Measurements from ENCODE around the gene LANCL2. TPM values are rescaled to one million over a fixed set of nuclear protein-coding genes. Genes with fewer than 3 reads are reported as not detected.

Gene LANCL2
- total RNA-seq, 1 experiment from 2014 or later: 10.0 TPM

DNA sequence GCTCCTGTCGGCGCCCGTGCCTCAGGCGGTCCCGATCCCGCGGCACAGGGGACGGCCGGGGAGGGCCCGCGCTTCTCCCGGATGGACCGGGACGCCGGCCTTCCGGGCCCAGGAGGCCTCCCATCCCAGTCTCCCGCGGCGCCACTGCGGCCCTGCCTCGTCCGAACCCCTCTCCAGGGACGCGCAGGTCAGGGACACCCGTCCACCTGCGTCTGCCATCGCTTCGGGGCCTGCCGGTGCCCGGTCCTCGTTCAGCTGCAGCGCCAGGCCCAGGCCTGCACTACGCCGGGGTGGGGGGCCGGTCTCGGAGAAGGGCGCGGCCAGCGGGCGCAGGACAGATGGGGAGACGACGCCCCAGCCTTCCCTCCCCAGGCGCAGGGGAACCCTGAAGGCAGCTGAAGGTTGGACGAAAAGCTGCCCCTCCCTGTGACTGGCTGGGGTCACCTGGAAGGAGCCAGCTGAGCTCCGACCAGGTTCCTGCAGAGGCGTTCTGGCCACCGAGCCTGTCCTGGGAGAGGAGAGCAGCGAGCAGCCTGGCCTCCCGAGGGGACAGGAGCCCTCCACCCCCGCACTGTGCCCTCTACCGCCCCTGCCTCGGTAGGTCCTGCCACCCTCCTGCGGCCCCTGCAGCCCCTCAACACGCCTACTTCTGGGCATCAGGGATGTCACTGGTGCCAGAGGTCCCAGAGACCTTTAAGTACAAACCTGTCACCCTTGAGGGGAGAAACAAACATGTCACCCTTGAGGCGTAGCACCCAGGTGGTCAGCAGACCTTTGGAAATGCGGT lies 84.3 kb downstream of the LANCL2 start:
- no TSS peak for BruUV-seq (replicated peaks)
- intact Hi-C loops (cut with micrococcal nuclease): no loop called here
- ATAC-seq: no peak
- Histone ChIP-seq H3K9me2 (ENCODE audit: insufficient read depth) (no peaks in the 10 kb centered on the region), H3K79me2 (ENCODE audit: insufficient read depth, low read length) (no peaks in the 10 kb centered on the region), H4K20me1 (ENCODE audit: insufficient read depth) (no peaks in the 10 kb centered on the region), H3K27me3 (ENCODE audit: insufficient read depth, low read length) (no peaks in the 10 kb centered on the region), H3K4me3 (replicated peaks in 1 of 2; ENCODE audit: low read depth in 1 of 2, low read length in 2 of 2) (no peak overlapping the region), H3K4me2 (ENCODE audit: low read length) (no peak overlapping the region), H3K4me1 (ENCODE audit: control insufficient read depth in 1 of 2, insufficient read depth in 2 of 2, low read length in 2 of 2) (no peaks in the 10 kb centered on the region), H3K9me3 (ENCODE audit: control insufficient read depth in 1 of 2, insufficient read depth in 1 of 2, low read depth in 1 of 2, low read length in 2 of 2) (no peaks in the 10 kb centered on the region), H2AFZ (ENCODE audit: low read depth, low read length, poor library complexity, severe bottlenecking) (no peak overlapping the region), H3K9ac (ENCODE audit: low read length) (no peak overlapping the region), H3K27ac (ENCODE audit: low read depth, low read length) (no peak overlapping the region), H3K36me3 (ENCODE audit: control insufficient read depth in 1 of 2, insufficient read depth in 2 of 2, low read length in 2 of 2) (no peaks in the 10 kb centered on the region)
- ChIA-PET POLR2A (no interaction called here), RAD21 (ENCODE audit: low non-redundant PET in 1 of 2, low total read pairs in 2 of 2, uncharacterized antibody in 2 of 2, unreplicated experiment in 2 of 2) (no interaction called here), CTCF (no interaction called here)
- no peak for DNase-seq (ENCODE audit: low read depth, low spot score)
- TF ChIP-seq FOSL1 (IDR thresholded peaks at IDR 0.05; ENCODE audit: low read depth) (no peak), CEBPB (IDR thresholded peaks at IDR 0.05; ENCODE audit: low read depth) (no peak), TCF7L2 (IDR thresholded peaks at IDR 0.05; ENCODE audit: borderline replicate concordance, extremely low read depth, insufficient read depth, insufficient read length) (no peak), CBX3 (IDR thresholded peaks at IDR 0.05; ENCODE audit: low read depth) (no peak), ELF1 (IDR thresholded peaks at IDR 0.05; ENCODE audit: borderline replicate concordance, low read depth) (no peak), SRF (IDR thresholded peaks at IDR 0.05; ENCODE audit: low read depth) (no peak)
- TF ChIP-seq, protein P1, sequence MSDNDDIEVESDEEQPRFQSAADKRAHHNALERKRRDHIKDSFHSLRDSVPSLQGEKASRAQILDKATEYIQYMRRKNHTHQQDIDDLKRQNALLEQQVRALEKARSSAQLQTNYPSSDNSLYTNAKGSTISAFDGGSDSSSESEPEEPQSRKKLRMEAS (IDR thresholded peaks at IDR 0.05): no peak
- TF ChIP-seq, protein P2, sequence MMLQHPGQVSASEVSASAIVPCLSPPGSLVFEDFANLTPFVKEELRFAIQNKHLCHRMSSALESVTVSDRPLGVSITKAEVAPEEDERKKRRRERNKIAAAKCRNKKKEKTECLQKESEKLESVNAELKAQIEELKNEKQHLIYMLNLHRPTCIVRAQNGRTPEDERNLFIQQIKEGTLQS (IDR thresholded peaks at IDR 0.05): no peak
- TF ChIP-seq, protein P3, sequence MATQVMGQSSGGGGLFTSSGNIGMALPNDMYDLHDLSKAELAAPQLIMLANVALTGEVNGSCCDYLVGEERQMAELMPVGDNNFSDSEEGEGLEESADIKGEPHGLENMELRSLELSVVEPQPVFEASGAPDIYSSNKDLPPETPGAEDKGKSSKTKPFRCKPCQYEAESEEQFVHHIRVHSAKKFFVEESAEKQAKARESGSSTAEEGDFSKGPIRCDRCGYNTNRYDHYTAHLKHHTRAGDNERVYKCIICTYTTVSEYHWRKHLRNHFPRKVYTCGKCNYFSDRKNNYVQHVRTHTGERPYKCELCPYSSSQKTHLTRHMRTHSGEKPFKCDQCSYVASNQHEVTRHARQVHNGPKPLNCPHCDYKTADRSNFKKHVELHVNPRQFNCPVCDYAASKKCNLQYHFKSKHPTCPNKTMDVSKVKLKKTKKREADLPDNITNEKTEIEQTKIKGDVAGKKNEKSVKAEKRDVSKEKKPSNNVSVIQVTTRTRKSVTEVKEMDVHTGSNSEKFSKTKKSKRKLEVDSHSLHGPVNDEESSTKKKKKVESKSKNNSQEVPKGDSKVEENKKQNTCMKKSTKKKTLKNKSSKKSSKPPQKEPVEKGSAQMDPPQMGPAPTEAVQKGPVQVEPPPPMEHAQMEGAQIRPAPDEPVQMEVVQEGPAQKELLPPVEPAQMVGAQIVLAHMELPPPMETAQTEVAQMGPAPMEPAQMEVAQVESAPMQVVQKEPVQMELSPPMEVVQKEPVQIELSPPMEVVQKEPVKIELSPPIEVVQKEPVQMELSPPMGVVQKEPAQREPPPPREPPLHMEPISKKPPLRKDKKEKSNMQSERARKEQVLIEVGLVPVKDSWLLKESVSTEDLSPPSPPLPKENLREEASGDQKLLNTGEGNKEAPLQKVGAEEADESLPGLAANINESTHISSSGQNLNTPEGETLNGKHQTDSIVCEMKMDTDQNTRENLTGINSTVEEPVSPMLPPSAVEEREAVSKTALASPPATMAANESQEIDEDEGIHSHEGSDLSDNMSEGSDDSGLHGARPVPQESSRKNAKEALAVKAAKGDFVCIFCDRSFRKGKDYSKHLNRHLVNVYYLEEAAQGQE (IDR thresholded peaks at IDR 0.05; ENCODE audit: low read depth): no peak

Measured in HCT116 (cell line).